Activated CD4-positive, alpha-beta T cell treated with anti-CD3 and anti-CD28 coated beads for 4 hours (primary cell): ENCODE data around the gene OGT.
"Not testable (repeated sequence)": the region's sequence is repeated elsewhere in the genome, so short reads cannot be mapped to it uniquely, and the experiment has no call there.

Experiments used
- DNase-seq, 2 donors: peaks; one replicate each; pipeline ENCODE4 v3.0.0-alpha.2; 2020

OGT gene

GRCh38 chrX:71541210-71542022 is 8.5 kb downstream of the OGT start:
- DNase-seq, result peak in 1 of 2 donors; percentile 41

- DNase-seq, result no peak
Observed at GRCh38 chrX:71542411-71542810, 9.5 kb downstream of the OGT start.

- no peak for DNase-seq
Observed at GRCh38 chrX:71542825-71543224, 9.9 kb downstream of the OGT start.

GRCh38 chrX:71543316-71543715 is 10.4 kb downstream of the OGT start:
- DNase-seq, result peak in 1 of 2 donors; percentile 16

- no peak for DNase-seq
Observed at GRCh38 chrX:71545364-71545763, 12.5 kb downstream of the OGT start.

GRCh38 chrX:71546879-71547278 is 14.0 kb downstream of the OGT start:
- no peak for DNase-seq

GRCh38 chrX:71547339-71547738 is 14.4 kb downstream of the OGT start:
- DNase-seq, result no peak

GRCh38 chrX:71549986-71550385 is 17.1 kb downstream of the OGT start:
- DNase-seq, result no peak

GRCh38 chrX:71550578-71550977 is 17.7 kb downstream of the OGT start:
- DNase-seq, result no peak

GRCh38 chrX:71556036-71556435 is 23.1 kb downstream of the OGT start:
- DNase-seq, result no peak

- no peak for DNase-seq
Observed at GRCh38 chrX:71558920-71559319, 26.0 kb downstream of the OGT start.

- DNase-seq, result not testable (repeated sequence)
Observed at GRCh38 chrX:71559773-71560172, 26.9 kb downstream of the OGT start.

GRCh38 chrX:71563921-71564320 is 31.0 kb downstream of the OGT start:
- DNase-seq, result no peak

GRCh38 chrX:71565474-71566041 is 32.7 kb downstream of the OGT start:
- DNase-seq, result no peak

- not testable (repeated sequence) for DNase-seq
Observed at GRCh38 chrX:71571390-71571789, 38.5 kb downstream of the OGT start.

GRCh38 chrX:71573590-71573989 is 40.7 kb downstream of the OGT start:
- DNase-seq, result no peak

GRCh38 chrX:71577682-71578081 is 44.8 kb downstream of the OGT start:
- no peak for DNase-seq

GRCh38 chrX:71578253-71579135 is 45.6 kb downstream of the OGT start, which contains the start of gene GCNA:
Gene GCNA (plus strand): TSS chrX:71578437. CDS start chrX:71580822, 2,385 bp downstream.
- DNase-seq, result no peak

GRCh38 chrX:71579136-71579989 is 46.5 kb downstream of the OGT start:
- DNase-seq, result no peak

GRCh38 chrX:71579990-71580380 is 47.1 kb downstream of the OGT start:
- no peak for DNase-seq

GRCh38 chrX:71581210-71581609 is 48.3 kb downstream of the OGT start:
- DNase-seq, result no peak

GRCh38 chrX:71586929-71587328 is 54.0 kb downstream of the OGT start:
- no peak for DNase-seq

- DNase-seq, result not testable (repeated sequence)
Observed at GRCh38 chrX:71593210-71593609, 60.3 kb downstream of the OGT start.
